Activated CD8-positive, alpha-beta memory T cell treated with anti-CD3 and anti-CD28 coated beads, Interleukin-2, amount 10 ng/mL, durations not matched to agents 7 days and 5 days (primary cell): ENCODE measurements around the gene CAMK2B. TPM values are rescaled to one million over a fixed set of nuclear protein-coding genes. Genes with fewer than 3 reads are reported as not detected.
"Not testable (repeated sequence)": the region's sequence is repeated elsewhere in the genome, so short reads cannot be mapped to it uniquely, and the experiment has no call there.

Experiments
- ATAC-seq: fragments of 150-1000 bp; cut with Tn5 transposase; one replicate; pipeline ENCODE4 v1.10.0; 2021; ENCODE audit warnings: moderate library complexity
- CTCF ChIA-PET: fragments of 350-600 bp; sonication (Branson Sonifier 250); formaldehyde crosslinking; loops from one replicate; lab custom pipeline; 2021; ENCODE audit warnings: antibody characterized with exemption; lab: Charles Lee
- DNase-seq: peaks from one replicate; pipeline ENCODE4 v3.0.0-alpha.2; 2020
- H3K27ac Mint-ChIP-seq: one replicate; pipeline ENCODE4 v1.8.0; 2021; ENCODE audit warnings: mild to moderate bottlenecking, mixed read lengths
- H3K27me3 Mint-ChIP-seq: one replicate; pipeline ENCODE4 v1.8.0; 2021; ENCODE audit warnings: mixed read lengths
- H3K36me3 Mint-ChIP-seq: one replicate; pipeline ENCODE4 v1.8.0; 2021; ENCODE audit warnings: mild to moderate bottlenecking, mixed read lengths
- H3K4me1 Mint-ChIP-seq: one replicate; pipeline ENCODE4 v1.8.0; 2021; ENCODE audit warnings: mixed read lengths
- H3K4me3 Mint-ChIP-seq: one replicate; pipeline ENCODE4 v1.8.0; 2021; ENCODE audit warnings: mild to moderate bottlenecking, moderate library complexity, mixed read lengths
- H3K9me3 Mint-ChIP-seq: one replicate; pipeline ENCODE4 v1.8.0; 2022; ENCODE audit warnings: low read depth, mixed read lengths
- total RNA-seq, 2 experiments: library from RNA; stranded (reverse); gene quantifications; one replicate each; pipeline ENCODE4 v1.2.3, GENCODE V29; 2021

The CAMK2B gene
- total RNA-seq, 2 experiments from 2014 or later = 0.63 TPM; not detected in 1

DNA sequence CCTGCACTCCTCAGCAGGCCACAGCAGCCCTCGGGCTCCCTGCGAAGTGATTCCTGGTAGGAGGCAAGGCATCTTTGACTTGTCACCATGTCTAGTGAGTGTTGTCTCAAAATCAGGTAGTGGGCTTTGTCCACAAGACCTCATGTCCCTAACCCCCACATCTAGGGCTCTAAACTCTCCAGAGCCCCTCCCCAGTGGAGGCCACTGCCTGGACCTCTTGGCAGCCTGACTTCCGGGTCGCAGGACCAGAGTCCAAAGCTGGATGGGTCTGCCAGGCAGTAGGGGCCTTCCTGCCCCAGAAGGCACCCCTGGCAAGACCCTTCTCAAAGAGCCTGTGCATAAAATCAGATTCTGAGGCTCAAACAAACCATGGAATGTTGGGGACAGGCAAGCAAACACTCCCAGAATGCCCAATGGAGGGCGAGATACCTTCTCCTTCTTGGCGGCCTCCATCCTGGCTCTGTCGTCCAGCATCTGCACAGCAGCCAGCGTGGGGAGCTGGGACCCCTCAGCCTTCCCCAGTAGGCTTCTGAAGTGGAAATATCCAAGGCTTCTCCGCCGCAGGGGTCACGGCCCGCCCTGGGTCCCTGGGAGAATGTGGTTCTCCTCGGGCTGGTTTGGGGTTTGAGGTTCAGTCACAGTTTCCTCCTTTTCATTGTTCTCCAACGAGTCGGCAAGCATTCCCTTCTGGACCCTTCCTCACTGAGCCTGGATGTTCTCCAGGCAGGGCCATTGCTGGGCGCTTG, 136.7 kb downstream of the CAMK2B start:
- Mint-ChIP-seq H3K9me3 (no peaks in the 10 kb centered on the region), H3K27me3 (peaks cover 3% of the 10 kb centered on the region), H3K4me1 (no peaks in the 10 kb centered on the region), H3K4me3 (no peak overlapping the region), H3K36me3 (no peaks in the 10 kb centered on the region), H3K27ac (no peak overlapping the region)
- DNase-seq (no peak), ATAC-seq (no peak)
- CTCF ChIA-PET = no interaction called here

GRCh38 chr7:44187636-44188416, 137.6 kb downstream of the CAMK2B start:
- H3K36me3 Mint-ChIP-seq = no peaks in the 10 kb centered on the region
- H3K4me1 Mint-ChIP-seq = no peaks in the 10 kb centered on the region
- CTCF ChIA-PET = interaction anchor here (0.9 kb wide), 1 partner anchor 9 kb away, joined by 3 read pairs; no protein-coding TSS in a partner anchor
- peaks cover 3% of the 10 kb centered on the region for H3K27me3 Mint-ChIP-seq
- DNase-seq = no peak
- no peak for ATAC-seq
- peaks cover 2% of the 10 kb centered on the region for H3K9me3 Mint-ChIP-seq
- H3K27ac Mint-ChIP-seq = no peak overlapping the region
- H3K4me3 Mint-ChIP-seq = no peak overlapping the region

GRCh38 chr7:44186736-44187135, 138.7 kb downstream of the CAMK2B start:
- Mint-ChIP-seq H3K27ac (no peak overlapping the region), H3K4me3 (no peak overlapping the region), H3K4me1 (no peaks in the 10 kb centered on the region), H3K27me3 (peaks cover 8% of the 10 kb centered on the region), H3K9me3 (peaks cover 2% of the 10 kb centered on the region), H3K36me3 (no peaks in the 10 kb centered on the region)
- no peak for DNase-seq
- no peak for ATAC-seq
- CTCF ChIA-PET = no interaction called here

GRCh38 chr7:44185729-44186128, 139.7 kb downstream of the CAMK2B start:
- CTCF ChIA-PET = no interaction called here
- H3K27ac Mint-ChIP-seq = no peak overlapping the region
- H3K36me3 Mint-ChIP-seq = no peaks in the 10 kb centered on the region
- ATAC-seq (no peak), DNase-seq (no peak)
- peaks cover 2% of the 10 kb centered on the region for H3K9me3 Mint-ChIP-seq
- H3K4me3 Mint-ChIP-seq = no peak overlapping the region
- H3K27me3 Mint-ChIP-seq = peaks cover 11% of the 10 kb centered on the region
- no peaks in the 10 kb centered on the region for H3K4me1 Mint-ChIP-seq

DNA sequence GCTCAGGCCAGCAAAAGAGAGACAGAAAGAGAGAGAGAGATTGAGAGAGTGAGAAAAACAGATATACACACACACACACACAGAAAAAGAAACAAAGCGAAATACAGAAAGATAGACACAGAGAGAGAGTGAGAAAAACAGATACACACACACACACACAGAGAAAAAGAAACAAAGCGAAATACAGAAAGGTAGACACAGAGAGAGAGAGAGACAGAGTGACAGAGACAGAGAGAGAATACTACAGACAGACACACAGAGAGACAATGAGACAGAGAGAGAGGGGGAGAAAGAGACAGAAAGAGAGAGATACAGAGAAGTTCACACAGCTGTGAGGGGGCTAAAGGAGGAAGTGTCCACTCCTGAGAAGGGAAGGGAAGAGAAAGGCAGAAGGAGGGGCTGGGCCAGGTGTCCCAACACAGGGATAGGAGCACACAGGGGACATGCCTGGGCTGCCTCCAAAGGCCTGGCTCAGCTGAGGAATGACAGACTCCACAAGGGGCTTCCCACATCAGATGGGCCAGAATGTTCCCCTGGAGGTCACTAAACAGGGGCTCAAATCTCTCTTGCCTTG, 140.4 kb downstream of the CAMK2B start:
- Mint-ChIP-seq H3K9me3 (peaks cover 2% of the 10 kb centered on the region), H3K4me3 (no peak overlapping the region), H3K27me3 (peaks cover 11% of the 10 kb centered on the region), H3K27ac (no peak overlapping the region), H3K36me3 (no peaks in the 10 kb centered on the region), H3K4me1 (no peaks in the 10 kb centered on the region)
- ATAC-seq = no peak
- CTCF ChIA-PET = no interaction called here
- DNase-seq = no peak

DNA sequence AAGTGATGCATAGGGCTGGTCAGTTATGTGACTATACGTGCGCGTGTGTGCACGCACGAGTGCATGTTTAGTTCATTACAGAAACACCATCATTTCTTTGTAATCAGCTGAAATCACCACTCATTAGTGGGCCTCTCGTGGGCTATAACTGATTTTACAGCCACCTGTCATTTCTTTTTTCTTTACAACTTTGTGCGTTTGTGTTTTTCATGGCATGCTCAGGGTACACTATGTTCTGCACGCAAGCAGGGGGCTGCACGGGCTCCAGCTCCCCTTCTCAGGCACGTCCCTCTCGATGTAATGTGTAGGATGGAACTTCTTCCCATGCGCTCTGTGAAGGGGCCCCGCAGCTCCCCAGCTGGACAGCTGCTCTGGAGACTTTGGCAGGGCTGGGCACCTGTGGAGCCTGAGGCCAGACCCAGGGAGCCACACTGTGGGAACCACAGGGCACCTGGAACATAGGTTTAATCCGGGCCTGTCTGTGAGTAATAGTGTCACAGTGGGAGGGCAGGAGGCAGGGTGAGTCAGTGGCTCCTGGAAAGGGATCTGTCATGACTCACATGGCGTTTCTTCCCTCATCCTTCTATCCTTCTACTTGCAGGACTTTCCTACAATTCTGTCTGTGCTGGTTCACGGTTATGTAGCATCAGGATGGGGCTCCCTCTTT, 141.1 kb downstream of the CAMK2B start:
- H3K27me3 Mint-ChIP-seq = peaks cover 13% of the 10 kb centered on the region
- H3K9me3 Mint-ChIP-seq = peaks cover 2% of the 10 kb centered on the region
- no peak overlapping the region for H3K27ac Mint-ChIP-seq
- H3K36me3 Mint-ChIP-seq = no peaks in the 10 kb centered on the region
- H3K4me1 Mint-ChIP-seq = no peaks in the 10 kb centered on the region
- H3K4me3 Mint-ChIP-seq = no peak overlapping the region
- CTCF ChIA-PET = no interaction called here
- ATAC-seq = no peak
- no peak for DNase-seq

- no peak for DNase-seq
- H3K36me3 Mint-ChIP-seq = no peaks in the 10 kb centered on the region
- H3K4me1 Mint-ChIP-seq = no peaks in the 10 kb centered on the region
- no peak overlapping the region for H3K4me3 Mint-ChIP-seq
- no peak overlapping the region for H3K27ac Mint-ChIP-seq
- H3K9me3 Mint-ChIP-seq = peaks cover 2% of the 10 kb centered on the region
- CTCF ChIA-PET = no interaction called here
- no peak for ATAC-seq
- peaks cover 20% of the 10 kb centered on the region for H3K27me3 Mint-ChIP-seq
Observed at GRCh38 chr7:44183386-44183785, 142.0 kb downstream of the CAMK2B start.

DNA sequence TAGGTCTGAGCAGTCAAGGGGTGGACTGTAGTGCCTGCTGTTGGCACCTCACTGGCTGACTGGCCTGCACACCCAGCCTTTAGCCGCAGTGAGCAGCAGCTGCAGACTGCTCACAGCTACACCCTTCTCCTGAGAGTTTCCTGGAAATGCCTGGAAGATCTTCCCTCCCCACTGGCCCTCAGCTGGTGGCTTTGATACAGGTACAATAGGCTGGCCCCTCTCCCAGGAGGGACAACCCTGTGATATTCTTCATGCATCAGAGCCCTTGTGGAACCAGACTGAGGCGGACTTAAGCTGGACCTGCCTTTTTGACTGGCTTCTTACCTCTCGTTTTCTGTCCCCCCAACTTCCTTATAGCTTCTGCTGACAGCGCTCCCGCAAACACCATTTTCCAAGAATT, 142.6 kb downstream of the CAMK2B start:
- no peak for DNase-seq
- CTCF ChIA-PET = no interaction called here
- peaks cover 2% of the 10 kb centered on the region for H3K9me3 Mint-ChIP-seq
- H3K27me3 Mint-ChIP-seq = peaks cover 20% of the 10 kb centered on the region
- no peak for ATAC-seq
- no peak overlapping the region for H3K4me3 Mint-ChIP-seq
- H3K36me3 Mint-ChIP-seq = no peaks in the 10 kb centered on the region
- H3K27ac Mint-ChIP-seq = no peak overlapping the region
- no peaks in the 10 kb centered on the region for H3K4me1 Mint-ChIP-seq

GRCh38 chr7:44180631-44181030, 144.8 kb downstream of the CAMK2B start:
- CTCF ChIA-PET = no interaction called here
- no peak for DNase-seq

DNA sequence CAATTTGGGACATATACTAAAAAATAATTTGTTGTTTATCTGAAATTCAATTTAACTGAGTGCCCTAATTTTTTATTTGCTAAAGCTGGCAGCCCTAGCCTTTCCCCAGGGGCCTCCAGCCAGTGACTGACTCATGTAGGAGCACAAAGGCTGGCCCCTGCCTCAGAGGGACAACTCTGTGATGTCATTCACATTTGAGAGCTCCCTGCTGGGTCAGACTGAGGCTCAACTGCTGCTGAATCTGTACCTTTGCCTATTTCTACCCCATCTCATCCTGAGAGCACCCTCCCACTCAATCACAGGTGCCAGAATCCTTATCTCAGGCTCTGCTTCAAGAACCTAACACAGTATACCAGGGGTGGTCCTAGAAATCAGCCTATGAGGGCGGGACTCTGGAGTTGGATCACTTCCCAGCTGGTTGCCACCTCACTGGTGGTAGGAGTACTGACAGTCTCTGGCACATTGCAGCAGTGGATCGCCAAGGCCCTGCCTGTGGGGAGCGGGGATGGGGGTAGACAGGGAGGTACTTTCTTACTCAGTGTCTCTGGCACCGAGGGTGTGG, 147.7 kb downstream of the CAMK2B start:
- H3K27ac Mint-ChIP-seq = no peak overlapping the region

More at GRCh38 chr7:44180631-44181030, 144.8 kb downstream of the CAMK2B start:
- peaks cover 2% of the 10 kb centered on the region for H3K9me3 Mint-ChIP-seq
- ATAC-seq = no peak
- H3K27ac Mint-ChIP-seq = no peak overlapping the region
- peaks cover 20% of the 10 kb centered on the region for H3K27me3 Mint-ChIP-seq
- H3K36me3 Mint-ChIP-seq = no peaks in the 10 kb centered on the region
- no peak overlapping the region for H3K4me3 Mint-ChIP-seq
- no peaks in the 10 kb centered on the region for H3K4me1 Mint-ChIP-seq

GRCh38 chr7:44176486-44176885, 148.9 kb downstream of the CAMK2B start:
- no peak overlapping the region for H3K27ac Mint-ChIP-seq
- H3K4me3 Mint-ChIP-seq = no peak overlapping the region
- no peaks in the 10 kb centered on the region for H3K36me3 Mint-ChIP-seq
- no peaks in the 10 kb centered on the region for H3K9me3 Mint-ChIP-seq
- peaks cover 31% of the 10 kb centered on the region for H3K27me3 Mint-ChIP-seq
- CTCF ChIA-PET = no interaction called here
- no peaks in the 10 kb centered on the region for H3K4me1 Mint-ChIP-seq
- ATAC-seq = no peak
- no peak for DNase-seq

More for the DNA sequence above, 147.7 kb downstream of the CAMK2B start:
- Mint-ChIP-seq H3K27me3 (peaks cover 32% of the 10 kb centered on the region), H3K9me3 (no peaks in the 10 kb centered on the region), H3K4me1 (no peaks in the 10 kb centered on the region), H3K36me3 (no peaks in the 10 kb centered on the region), H3K4me3 (no peak overlapping the region)
- ATAC-seq (no peak), DNase-seq (no peak)
- CTCF ChIA-PET = interaction anchor here (0.5 kb wide), 1 partner anchor 96 kb away, joined by 3 read pairs; no protein-coding TSS in a partner anchor

DNA sequence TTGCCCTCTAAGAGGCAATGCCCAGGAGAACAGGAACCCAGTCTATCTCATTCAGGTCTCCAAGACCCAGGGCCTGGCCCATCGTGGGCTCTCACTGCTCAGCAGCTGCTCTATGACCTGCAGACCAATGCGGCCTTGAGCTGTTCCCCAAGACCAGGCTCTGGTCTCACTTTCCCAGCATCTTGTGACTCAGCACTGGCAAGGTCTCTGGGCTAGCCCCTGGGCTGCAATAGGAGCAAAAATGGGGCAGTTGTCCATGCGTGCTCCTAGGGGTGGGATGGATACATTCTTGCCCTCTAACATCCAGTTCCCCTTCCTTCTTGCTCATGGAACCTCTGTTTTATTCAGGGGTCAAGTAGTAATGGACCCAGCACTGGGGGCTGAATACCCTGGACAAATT, 149.7 kb downstream of the CAMK2B start:
- no peak for DNase-seq
- no peak overlapping the region for H3K4me3 Mint-ChIP-seq
- no peak overlapping the region for H3K27ac Mint-ChIP-seq
- H3K9me3 Mint-ChIP-seq = no peaks in the 10 kb centered on the region
- H3K27me3 Mint-ChIP-seq = peaks cover 28% of the 10 kb centered on the region
- no peaks in the 10 kb centered on the region for H3K36me3 Mint-ChIP-seq
- H3K4me1 Mint-ChIP-seq = no peaks in the 10 kb centered on the region
- no peak for ATAC-seq
- CTCF ChIA-PET = no interaction called here

- CTCF ChIA-PET, H3K4me1 Mint-ChIP-seq, H3K36me3 Mint-ChIP-seq, H3K9me3 Mint-ChIP-seq, H3K4me3 Mint-ChIP-seq, ATAC-seq, H3K27ac Mint-ChIP-seq, DNase-seq: not testable (repeated sequence)
- peaks cover 34% of the 10 kb centered on the region for H3K27me3 Mint-ChIP-seq
Observed at GRCh38 chr7:44174694-44174948, 150.8 kb downstream of the CAMK2B start.
